Neuron (in vitro differentiated cells): Measurements from ENCODE around the gene KDELR1.
"Not testable (repeated sequence)": the region's sequence is repeated elsewhere in the genome, so short reads cannot be mapped to it uniquely, and the experiment has no call there.

Experiments
- H2AFZ ChIP-seq: one replicate; pipeline ENCODE4 v1.6.1; 2013; ENCODE audit warnings: low read depth, mild to moderate bottlenecking, inconsistent platforms, low read length, moderate library complexity
- H3K27me3 ChIP-seq: one replicate; pipeline ENCODE4 v1.6.1; 2013; ENCODE audit warnings: low read length; ENCODE audit not compliant: insufficient read depth
- H3K36me3 ChIP-seq: one replicate; pipeline ENCODE4 v1.6.1; 2013; ENCODE audit warnings: low read length; ENCODE audit not compliant: insufficient read depth
- H3K4me1 ChIP-seq: one replicate; pipeline ENCODE4 v1.6.1; 2013; ENCODE audit warnings: low read length; ENCODE audit not compliant: insufficient read depth
- H3K4me3 ChIP-seq: 2 replicates; pipeline ENCODE4 v1.5.1; 2013; ENCODE audit warnings: mild to moderate bottlenecking, low read length, moderate library complexity
- H3K9me3 ChIP-seq: one replicate; pipeline ENCODE4 v1.6.1; 2013; ENCODE audit warnings: low read length

The KDELR1 gene

DNA sequence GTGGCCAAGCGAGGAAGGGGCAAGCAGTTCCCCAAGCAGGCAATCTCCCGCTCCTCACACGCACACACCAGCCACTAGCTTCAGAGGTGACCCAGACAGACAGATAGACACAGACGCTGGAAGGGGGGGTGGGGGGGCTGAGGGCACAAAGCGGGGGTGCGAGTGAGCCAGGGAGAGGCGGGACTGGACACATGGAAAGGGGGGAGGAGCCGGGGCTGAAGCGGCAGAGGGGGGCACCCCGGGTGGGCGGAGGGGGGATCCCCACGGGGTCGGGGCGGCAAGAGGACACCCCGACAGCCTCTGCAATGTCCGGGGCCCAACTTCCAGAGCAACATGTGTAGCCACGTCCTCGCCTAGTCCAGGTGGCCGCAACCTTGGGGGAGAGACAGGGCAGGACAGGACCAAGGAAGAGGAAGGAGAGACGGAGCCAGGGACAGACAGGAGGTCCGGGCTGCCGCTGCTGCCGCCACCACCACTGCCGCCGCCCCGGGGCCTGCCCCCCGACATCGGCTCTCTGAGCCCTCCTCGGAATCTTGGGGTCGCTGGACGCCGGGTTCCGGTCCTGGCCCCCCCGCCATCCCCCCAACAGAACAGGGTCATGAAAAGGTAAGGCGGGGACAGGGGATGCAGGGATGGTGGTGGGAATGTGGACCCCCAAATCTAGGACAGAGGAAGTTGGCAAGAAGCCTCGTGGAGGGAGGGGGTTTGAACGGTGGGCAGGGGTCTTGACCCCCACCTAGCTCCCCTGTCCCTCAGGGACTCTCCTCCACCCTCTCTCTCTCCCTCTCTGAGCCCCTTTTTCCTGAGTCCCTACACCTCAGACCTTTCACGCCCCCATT, 3.2 kb upstream of the KDELR1 start:
- no peaks in the 10 kb centered on the region for H3K36me3 ChIP-seq
- H3K4me1 ChIP-seq = peaks cover 43% of the 10 kb centered on the region
- H2AFZ ChIP-seq = peak overlapping the region; percentile 75
- H3K9me3 ChIP-seq = no peaks in the 10 kb centered on the region
- peaks cover 11% of the 10 kb centered on the region for H3K27me3 ChIP-seq
- H3K4me3 ChIP-seq = peak overlapping the region; percentile 55

DNA sequence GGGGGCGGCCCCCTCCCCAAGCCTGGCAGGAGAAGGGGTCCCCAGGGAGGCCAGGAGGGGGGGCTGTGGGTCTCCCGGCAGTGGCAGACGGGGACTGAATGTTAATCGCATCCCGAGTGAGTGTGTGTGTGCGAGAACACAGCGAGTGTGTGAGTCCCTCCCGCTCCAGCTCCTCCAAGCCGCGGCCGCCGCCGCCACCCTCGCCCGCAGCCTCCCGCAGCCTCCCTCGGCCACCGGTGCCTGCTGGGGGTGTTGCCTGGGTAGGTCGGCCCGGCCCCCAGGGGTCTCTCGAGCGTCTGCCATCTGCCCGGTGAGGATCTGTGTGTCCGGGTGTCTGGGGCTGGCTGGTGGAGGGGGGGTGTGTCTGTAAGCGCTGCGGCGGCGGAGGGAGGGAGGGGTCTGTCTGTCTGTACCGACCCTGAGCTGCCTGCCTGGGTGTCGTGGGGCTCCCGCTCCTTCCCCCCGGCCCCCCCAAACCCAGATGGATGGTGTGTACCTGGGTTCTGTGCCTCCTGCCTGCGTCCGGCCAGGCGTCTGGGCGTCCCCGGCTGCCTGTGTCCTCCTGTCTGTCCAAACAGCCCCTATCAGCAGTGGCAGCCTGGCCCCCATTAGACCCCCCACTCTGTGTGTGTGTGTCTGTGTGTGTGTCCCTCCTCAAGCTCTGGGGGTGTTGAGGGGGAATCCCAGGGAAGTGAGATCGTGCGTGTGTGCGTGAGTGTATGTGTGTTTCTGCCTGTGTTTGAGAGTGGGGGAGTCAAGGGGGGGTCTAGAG, 2.4 kb upstream of the KDELR1 start, which contains the start of gene GRIN2D:
Gene GRIN2D (plus strand): TSS at position 110 of the 772 bp plus-strand sequence. CDS start 4,725 bp downstream, outside the sequence.
- Histone ChIP-seq H3K27me3 (peaks cover 11% of the 10 kb centered on the region), H3K4me1 (peaks cover 43% of the 10 kb centered on the region), H3K36me3 (peaks cover 4% of the 10 kb centered on the region), H3K9me3 (no peaks in the 10 kb centered on the region), H2AFZ (peak within 1 kb of the TSS; percentile 75), H3K4me3 (peak within 1 kb of the TSS; percentile 55)

DNA sequence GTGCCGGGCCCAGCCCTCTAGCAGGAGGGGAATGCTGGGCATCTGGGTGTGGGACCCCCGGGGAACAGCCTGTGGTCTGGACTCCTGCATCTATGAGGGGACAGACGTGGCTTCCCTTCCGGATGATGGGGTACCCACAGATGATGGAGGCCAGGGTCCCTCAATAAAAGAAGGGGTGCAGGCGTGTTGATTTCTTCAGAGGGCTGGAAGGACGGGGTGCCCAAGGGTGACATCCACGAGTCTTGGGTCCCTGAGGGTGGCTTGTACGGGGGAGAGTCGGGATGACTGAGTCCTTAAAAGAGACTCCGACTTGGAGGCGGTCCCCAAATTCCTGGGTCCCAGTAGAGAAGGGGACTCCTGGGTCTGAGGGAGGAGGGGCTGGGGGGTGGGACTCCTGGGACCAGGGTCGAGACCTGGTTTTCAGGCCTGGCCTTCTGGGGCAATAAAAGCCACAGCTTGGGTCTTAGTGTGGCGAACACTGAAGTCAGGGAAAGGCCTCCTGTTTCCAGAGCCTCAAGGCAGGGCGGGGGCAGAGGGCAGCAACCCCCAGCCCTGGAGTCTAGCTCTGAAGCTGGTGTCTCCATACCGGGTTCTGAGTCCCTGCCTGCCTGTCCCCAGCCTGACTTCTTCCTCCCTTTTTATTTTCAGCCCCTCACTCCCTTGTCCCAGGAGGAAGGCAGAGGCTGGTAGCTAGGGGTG, 1.7 kb upstream of the KDELR1 start:
- H3K4me3 ChIP-seq = peak overlapping the region; percentile 55
- peaks cover 8% of the 10 kb centered on the region for H3K27me3 ChIP-seq
- H3K9me3 ChIP-seq = no peaks in the 10 kb centered on the region
- H3K4me1 ChIP-seq = peaks cover 43% of the 10 kb centered on the region
- H2AFZ ChIP-seq = peak overlapping the region; percentile 75
- H3K36me3 ChIP-seq = peaks cover 7% of the 10 kb centered on the region

- H3K36me3 ChIP-seq = peaks cover 15% of the 10 kb centered on the region
- H3K4me3 ChIP-seq, H2AFZ ChIP-seq, H3K9me3 ChIP-seq, H3K27me3 ChIP-seq: not testable (repeated sequence)
- H3K4me1 ChIP-seq = peaks cover 37% of the 10 kb centered on the region
These were observed 624 bp upstream of the KDELR1 start for GRCh38 chr19:48392006-48392344.

GRCh38 chr19:48390188-48391099, 907 bp downstream of the KDELR1 start:
- no peaks in the 10 kb centered on the region for H3K27me3 ChIP-seq
- peak overlapping the region; percentile 60 for H3K4me3 ChIP-seq
- no peaks in the 10 kb centered on the region for H3K9me3 ChIP-seq
- peaks cover 24% of the 10 kb centered on the region for H3K36me3 ChIP-seq
- H2AFZ ChIP-seq = peak overlapping the region; percentile 68
- H3K4me1 ChIP-seq = peaks cover 25% of the 10 kb centered on the region

- Histone ChIP-seq H2AFZ (no peak overlapping the region), H3K27me3 (no peaks in the 10 kb centered on the region), H3K9me3 (no peaks in the 10 kb centered on the region), H3K4me1 (peaks cover 3% of the 10 kb centered on the region), H3K4me3 (no peak overlapping the region), H3K36me3 (peaks cover 46% of the 10 kb centered on the region)
These were observed 4.4 kb downstream of the KDELR1 start for GRCh38 chr19:48386981-48387380.

DNA sequence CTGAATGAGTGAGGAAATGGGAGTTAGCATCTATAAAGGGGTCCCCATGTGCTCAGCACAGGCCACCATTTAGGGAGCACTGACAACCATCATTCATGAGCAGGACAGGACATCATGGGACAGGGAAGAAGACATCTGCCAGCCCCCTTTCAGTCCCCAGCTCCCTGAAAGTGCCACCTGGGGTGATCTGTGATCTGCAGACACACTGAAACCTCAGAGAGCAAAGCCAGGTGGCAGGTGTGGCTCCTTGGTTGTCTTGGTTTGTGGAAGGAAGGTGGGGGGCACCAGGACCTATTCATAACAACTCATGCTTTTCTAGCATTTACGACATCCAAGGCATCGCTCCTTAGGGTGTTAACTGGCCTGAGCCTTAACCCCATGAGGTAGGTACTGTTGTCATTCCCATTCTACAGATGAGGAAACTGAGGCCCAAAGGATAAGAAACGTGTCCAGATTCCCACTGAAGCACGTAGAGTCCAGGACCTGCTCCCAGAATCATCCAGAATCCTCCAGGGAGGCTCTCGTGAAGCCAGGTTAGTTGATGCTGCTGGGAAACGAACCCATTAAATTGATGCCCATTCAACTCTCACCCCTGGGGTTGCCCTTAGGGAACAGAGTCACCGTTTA, 5.8 kb downstream of the KDELR1 start:
- Histone ChIP-seq H3K36me3 (peaks cover 55% of the 10 kb centered on the region), H2AFZ (no peak overlapping the region), H3K9me3 (no peaks in the 10 kb centered on the region), H3K27me3 (no peaks in the 10 kb centered on the region), H3K4me3 (no peak overlapping the region), H3K4me1 (no peaks in the 10 kb centered on the region)

- peaks cover 42% of the 10 kb centered on the region for H3K36me3 ChIP-seq
- no peak overlapping the region for H3K4me3 ChIP-seq
- no peaks in the 10 kb centered on the region for H3K9me3 ChIP-seq
- H3K27me3 ChIP-seq = no peaks in the 10 kb centered on the region
- H2AFZ ChIP-seq = no peak overlapping the region
- H3K4me1 ChIP-seq = no peaks in the 10 kb centered on the region
These were observed 9.1 kb downstream of the KDELR1 start for GRCh38 chr19:48382286-48382685.

DNA sequence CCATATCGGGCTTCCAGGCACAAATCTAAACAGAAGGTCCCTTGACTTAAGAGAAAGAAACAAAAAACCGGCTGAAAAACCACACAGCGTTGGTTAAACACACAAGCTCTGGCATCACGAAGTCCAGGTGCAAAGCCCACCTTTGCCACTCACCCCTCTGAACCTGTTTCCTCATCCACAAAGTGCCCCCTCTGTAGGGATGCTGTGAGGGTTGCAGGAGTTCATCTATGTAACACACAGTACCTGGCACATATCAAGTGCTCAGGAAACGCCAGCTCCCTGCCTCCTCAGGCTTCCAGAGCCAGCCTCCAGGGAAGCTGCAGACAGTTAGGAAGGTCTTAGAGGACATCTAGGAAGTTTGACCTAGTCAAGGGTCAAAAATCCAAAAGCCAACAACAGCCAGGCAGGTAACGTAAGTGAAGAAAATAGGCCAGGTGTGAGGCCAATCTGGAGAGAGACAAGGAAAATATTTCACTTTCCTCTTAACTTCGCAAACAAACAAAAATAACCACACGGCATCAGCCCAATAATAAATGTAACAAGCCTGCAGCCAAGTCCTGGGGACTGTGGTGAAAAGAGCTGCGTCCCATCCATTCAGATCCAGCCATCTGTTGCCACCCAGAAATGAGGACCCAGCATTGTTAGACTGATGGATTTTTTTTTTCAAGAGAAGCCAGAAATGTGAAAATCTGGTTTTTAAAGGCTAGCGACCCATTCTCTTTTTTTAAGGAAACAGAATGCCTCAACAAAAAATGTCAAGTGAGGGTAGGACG, 10.0 kb downstream of the KDELR1 start:
- H3K36me3 ChIP-seq = peaks cover 38% of the 10 kb centered on the region
- no peak overlapping the region for H2AFZ ChIP-seq
- no peaks in the 10 kb centered on the region for H3K4me1 ChIP-seq
- H3K4me3 ChIP-seq = no peak overlapping the region
- no peaks in the 10 kb centered on the region for H3K9me3 ChIP-seq
- no peaks in the 10 kb centered on the region for H3K27me3 ChIP-seq

DNA sequence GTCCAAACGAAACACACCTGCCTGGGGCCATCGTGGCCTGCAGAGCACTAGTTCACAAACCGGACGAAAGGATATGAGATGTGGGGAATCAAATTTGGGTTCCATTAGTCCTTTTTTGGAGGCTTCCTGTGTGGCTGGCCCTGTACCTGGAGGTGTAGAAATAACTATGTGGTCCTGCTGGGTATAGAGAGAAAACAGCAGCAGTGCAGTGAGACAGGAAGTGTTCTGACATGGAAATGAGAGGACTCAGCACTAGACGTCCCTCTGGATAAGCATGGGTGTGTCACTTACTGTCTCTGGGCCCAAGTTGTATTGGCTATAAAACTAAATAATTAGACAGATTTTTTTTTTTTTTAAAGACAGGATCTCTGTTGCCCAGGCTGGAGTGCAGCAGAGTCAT, 12.3 kb downstream of the KDELR1 start:
- Histone ChIP-seq H3K4me1 (no peaks in the 10 kb centered on the region), H3K36me3 (peaks cover 20% of the 10 kb centered on the region)

GRCh38 chr19:48378194-48378570, 13.2 kb downstream of the KDELR1 start:
- H3K4me1 ChIP-seq = no peaks in the 10 kb centered on the region
- no peaks in the 10 kb centered on the region for H3K9me3 ChIP-seq

More for the DNA sequence above, 12.3 kb downstream of the KDELR1 start:
- Histone ChIP-seq H3K9me3 (no peaks in the 10 kb centered on the region), H2AFZ (no peak overlapping the region), H3K4me3 (no peak overlapping the region), H3K27me3 (no peaks in the 10 kb centered on the region)

More at GRCh38 chr19:48378194-48378570, 13.2 kb downstream of the KDELR1 start:
- Histone ChIP-seq H2AFZ (no peak overlapping the region), H3K27me3 (no peaks in the 10 kb centered on the region), H3K36me3 (peaks cover 12% of the 10 kb centered on the region), H3K4me3 (no peak overlapping the region)
